Left colon (tissue), 2 donors: Measurements from ENCODE around the gene MBD4. TPM values are rescaled to one million over a fixed set of nuclear protein-coding genes. Genes with fewer than 3 reads are reported as not detected.

Experiments
- ATAC-seq: fragments of 200-7000 bp; cut with Tn5 transposase; one replicate; pipeline ENCODE4 v1.9.1; 2020; ENCODE audit warnings: mild to moderate bottlenecking, moderate library complexity
- DNase-seq, 2 donors: peaks; one replicate each; pipeline ENCODE4 v3.0.0-alpha.2; 2020
- intact Hi-C, 2 donors: fragments of 100-400 bp; cut with DNase I in 1 of 2; cut with micrococcal nuclease in 1 of 2; formaldehyde crosslinking; loops; one replicate each; pipeline versions ENCODE4 v1.11.2 to v1.14.0; 2022; cut with DNase I, micrococcal nuclease
- total RNA-seq, 2 donors: library from RNA; stranded (reverse); fragmentation: NEBNext Ultra II Directional; extraction: Animal tissue kit (Norgen Biotek cat#: 25700); gene quantifications; one replicate each; pipeline ENCODE4 v1.2.1, GENCODE V29; 2021
- donor health status: DM: no; HTN: no; CAD: no.
- donor health status: DM: yes; HTN: yes; CAD: no.

Gene MBD4
- total RNA-seq, 2 donors from 2014 or later: 21.8 to 23.6 TPM

DNA sequence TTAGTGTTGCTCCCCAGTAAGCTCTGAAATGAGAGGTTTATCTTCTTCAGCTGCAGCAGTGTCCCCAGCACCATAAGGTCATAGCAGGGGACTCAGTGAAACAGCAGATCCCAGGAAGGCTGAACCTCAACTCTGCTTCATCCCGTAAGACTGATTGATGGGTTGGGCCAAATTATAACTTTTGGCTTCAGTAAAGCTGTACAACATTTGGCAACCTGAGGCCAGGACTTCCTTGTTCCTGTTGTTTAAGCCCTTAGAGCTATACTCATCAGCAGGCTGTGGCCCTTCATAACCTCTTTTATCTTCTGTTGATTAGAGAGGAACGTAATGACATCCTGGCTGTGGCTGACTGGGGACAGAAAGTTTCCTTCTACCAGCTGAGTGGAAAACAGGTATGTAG, 29.3 kb upstream of the MBD4 start:
- intact Hi-C loops: no loop called here
- DNase-seq (peak in 1 of 2 donors; percentile 19), ATAC-seq (peak; percentile 92)

DNA sequence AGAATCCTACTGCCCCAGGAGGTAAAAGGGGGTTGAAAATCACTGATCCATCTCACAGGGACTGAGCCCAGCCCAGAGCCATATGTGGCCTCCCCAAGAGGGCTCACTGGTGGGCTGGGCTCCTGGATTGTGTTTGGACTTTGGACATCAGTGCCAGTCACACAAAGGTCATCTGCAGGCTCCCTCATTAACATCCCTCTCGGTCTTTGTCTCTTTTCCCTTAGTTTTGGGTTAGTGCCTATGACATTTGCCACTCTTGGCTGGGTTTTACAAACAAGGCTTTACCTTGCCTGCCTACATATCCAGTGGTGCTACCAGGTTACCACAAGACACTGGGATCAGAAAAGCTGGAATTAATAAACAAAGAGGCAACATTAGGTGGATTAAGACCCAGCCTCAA, 28.2 kb upstream of the MBD4 start:
- intact Hi-C loops: no loop called here
- ATAC-seq (peak; percentile 74), DNase-seq (no peak)

DNA sequence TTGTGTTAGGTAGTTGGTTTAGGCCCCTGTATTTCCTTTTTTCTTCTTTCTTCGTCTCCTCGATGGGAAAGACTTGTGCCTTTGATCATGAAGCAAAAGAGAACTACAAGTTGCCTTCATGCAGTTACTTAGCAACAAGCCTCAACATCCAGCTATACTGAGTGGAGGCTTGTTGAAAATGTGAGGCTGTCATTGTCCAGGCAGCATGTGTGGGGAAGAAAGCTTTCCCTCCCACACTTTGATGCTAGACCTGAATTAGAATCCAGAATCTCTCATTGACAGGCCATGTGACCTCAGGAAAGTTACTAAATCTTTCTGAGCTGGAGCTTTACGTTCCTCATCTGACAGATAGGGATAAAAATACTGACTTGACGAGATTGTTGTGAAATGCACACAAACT, 24.0 kb upstream of the MBD4 start:
- intact Hi-C loops: no loop called here
- no peak for DNase-seq
- no peak for ATAC-seq

DNA sequence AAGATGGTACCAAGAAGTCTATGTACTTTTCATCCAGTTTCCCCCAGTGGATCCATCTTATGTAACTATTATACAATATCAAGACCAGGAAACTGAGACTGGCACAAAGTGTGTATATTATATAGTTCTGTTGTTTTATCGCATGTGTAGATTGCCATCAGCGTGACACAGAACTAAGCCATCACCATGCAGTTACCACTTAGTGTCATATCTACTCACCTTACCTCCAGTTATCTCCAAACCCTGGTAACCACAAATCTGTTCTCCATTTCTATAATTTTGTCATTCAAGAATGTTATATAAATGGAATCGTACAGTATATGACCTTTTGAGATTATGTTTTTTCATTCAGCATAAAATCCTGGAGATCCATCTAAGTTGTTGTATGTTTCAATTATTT, 23.3 kb upstream of the MBD4 start:
- DNase-seq (no peak), ATAC-seq (no peak)
- intact Hi-C loops: no loop called here

DNA sequence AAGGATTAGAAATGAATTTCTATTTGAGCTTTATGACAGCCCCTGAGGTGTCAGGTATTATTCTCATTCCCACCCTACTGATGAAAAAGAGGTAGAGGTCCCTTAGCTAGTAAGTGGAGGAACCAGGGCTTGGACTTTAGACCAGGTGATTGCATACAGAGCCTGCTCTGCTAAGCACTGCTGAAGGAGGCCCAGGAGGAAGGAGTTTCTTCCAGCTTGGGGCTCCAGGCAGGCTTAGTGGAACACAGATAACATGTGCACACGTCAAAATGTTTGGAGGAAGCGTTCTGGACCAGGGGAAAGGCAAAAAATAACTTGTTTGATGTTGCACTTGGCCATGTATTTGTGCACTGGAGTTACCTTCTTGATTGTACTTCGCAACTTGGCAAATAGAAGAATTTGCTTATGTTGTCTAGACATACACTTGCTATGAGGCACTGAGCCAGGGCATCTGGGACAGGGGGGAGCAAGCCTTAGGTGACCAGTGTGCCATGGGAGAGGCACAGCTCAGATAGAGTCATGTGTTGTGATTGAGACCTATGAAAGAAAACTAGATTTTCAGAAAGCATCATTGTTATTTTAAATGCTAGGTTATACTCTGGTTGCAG, 22.7 kb upstream of the MBD4 start:
- ATAC-seq: peak; percentile 52
- no peak for DNase-seq
- intact Hi-C loops: no loop called here

DNA sequence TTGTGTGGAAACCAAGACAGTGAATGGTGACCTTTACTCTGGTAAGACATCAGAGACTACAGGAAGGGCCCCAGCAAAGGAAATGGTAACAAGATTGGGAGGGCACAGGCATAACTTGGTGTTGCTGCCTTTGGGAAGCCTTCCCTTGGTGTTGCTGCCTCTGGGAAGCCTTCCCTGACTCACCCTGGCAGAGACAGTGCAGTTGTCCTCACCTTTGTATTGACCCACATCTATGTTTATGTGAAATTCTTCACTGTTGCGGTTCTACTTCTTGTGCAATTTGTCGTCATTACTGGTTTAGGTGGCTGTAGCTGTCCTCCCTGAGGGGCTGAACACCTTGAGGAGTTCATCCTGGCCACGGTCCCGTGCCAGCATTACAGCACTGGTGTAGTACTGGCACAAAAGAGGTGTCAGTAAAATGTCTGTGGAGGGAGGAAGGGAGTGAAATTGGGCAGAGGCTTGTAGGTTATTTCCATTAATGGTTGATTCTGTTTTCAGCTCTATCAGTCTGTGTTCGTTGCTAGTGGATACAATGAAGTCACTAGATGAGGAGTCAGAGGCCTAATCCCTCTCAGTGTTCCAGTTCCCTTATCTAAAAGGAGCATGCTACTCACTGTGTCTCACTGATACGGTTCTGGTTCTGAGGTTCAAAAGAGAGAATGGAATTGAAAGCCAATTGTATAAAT, 21.9 kb upstream of the MBD4 start:
- intact Hi-C loops: no loop called here
- no peak for ATAC-seq
- DNase-seq: no peak

DNA sequence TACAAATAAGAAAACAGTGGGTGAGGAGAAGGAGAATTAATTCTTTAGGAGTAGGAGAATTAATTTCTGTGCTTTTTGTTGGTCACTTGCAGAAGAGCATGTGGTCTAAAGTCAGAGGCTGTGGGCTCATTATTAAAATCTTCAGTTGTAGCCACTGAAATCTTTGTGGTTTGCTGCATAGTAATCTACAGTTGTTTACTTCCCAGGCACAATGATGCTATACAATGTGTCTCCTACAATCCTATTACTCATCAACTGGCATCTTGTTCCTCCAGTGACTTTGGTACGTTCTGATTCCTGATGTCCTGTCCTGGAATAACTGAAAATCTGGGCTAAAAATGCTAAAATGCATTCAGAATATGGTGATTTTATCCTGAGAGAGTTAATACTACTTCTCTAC, 21.3 kb upstream of the MBD4 start:
- no peak for DNase-seq

DNA sequence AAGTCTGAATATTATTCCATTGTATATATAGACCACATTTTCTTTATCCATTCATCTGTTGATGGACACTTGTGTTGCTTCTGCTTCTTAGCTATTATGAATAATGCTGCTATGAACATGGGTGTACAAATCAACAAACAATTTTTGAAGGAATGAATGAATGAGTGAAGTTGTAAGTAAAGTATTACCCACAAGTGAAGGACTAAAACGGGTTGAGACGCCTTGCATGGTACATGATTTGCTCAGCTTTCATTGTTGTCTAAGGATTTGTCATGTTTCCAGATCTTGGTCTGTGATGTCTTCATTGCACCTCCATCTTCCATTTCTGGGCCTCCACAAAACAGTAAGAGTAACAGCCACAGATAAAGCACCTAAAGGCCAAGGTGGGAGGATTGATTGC, 20.8 kb upstream of the MBD4 start:
- DNase-seq (no peak), ATAC-seq (no peak)
- intact Hi-C loops: no loop called here

More for the DNA sequence above, 21.3 kb upstream of the MBD4 start:
- no peak for ATAC-seq
- intact Hi-C loops: no loop called here

DNA sequence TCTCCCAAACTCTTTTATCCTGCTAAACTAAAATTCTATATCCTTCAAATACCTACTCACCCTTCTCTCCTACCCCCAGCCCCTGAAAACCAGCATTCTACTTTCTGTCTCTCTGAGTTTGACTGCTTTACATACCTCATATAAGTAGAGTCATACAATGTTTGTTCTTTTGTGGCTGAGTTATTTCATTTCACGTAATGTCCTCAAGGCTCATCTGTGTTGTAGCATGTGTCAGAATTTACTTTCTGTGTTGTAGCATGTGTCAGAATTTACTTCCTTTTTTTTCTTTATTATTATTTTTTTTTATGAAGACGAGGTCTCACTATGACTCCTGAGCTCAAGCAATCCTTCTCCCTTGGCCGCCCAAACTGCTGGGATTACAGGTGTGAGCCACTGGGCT, 20.4 kb upstream of the MBD4 start:
- intact Hi-C loops: no loop called here
- no peak for DNase-seq
- ATAC-seq: no peak

DNA sequence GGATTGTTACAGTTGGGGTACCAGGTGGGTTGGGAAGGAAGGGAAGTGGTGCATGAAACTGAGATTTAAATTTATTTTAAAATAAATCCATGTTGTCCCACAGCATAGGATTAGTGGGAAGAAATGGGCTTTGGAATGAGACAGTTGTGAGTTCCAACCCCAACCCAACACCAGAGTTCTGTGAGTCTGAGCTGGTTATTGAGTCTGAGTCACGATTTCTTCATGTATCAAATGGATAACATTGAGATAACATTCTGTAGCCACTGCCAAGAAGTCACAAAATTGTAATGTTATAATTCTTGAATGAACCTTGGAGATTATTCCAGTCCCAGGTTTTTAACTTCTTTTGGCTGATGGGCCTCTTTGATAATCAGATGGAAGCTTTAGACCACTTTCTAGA, 14.0 kb upstream of the MBD4 start:
- intact Hi-C loops: no loop called here
- DNase-seq (no peak), ATAC-seq (no peak)

DNA sequence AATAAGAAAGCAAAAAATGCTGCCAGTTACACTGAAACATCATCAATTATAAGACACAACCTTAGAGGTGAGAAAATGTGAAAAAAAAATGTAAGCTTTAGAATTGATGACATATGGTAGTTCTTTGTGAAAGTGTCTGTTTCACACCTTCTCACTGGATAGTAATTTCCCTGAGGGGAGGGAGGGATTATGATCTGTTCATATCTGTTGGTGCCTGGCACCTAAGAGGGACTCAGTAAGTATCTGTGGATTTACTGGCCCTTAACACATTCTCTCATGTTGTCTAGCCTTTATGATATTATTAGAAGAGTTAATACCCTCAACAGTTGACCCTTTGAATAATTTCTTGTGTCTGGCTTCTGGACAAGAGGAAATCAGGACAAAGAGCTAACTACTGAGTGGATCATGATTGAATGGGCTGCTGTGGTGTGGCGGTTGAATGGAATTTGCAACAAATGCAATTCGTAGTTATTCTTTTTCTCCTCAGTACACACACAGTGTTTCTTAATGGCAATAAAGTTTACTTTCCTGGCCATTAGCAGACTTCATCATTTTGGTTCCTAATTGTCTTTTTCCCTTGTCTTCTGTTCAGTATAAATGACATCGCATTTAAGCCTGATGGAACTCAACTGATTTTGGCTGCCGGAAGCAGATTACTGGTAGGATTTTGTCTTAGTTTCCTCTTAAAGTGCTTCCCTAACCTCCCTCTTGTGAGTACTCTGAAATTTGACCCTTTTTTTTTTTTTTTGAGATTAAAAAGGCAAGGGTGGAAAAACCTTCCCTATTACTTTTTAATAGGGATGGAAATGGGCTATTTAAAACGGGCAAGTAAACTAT, 9.7 kb upstream of the MBD4 start:
- intact Hi-C loops: no loop called here
- DNase-seq: no peak
- ATAC-seq: no peak

DNA sequence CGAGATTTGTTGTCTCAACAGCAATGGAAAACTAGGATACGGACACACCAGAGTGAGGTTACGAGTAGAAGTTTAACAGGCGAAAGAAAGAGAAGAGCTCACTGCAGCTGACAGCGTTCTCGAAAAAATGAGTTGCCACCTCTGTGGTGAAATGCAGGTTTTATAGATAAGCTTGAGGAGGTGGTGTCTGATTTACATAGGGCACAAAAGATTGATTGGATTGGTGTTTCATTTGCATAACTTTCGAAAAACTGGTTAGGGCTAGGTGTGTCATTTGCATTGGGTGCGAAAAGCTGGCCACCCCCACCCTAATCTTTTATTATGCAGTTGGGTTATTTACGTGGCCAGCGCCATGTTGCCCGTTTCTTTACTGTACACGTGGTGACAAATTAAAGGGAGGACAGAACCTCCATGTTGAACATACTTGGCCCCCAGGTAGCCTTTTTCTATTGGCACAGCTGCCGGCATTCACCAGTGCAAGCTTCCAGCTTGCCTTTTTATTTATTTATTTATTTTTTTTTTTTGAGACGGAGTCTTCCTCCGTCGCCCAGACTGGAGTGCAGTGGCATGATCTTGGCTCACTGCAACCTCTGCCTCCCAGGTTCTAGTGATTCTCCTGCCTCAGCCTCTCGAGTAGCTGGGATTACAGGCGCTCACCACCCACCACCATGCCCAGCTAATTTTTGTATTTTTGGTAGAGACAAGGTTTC, 8.6 kb upstream of the MBD4 start:
- no peak for DNase-seq
- no peak for ATAC-seq
- intact Hi-C loops: no loop called here

DNA sequence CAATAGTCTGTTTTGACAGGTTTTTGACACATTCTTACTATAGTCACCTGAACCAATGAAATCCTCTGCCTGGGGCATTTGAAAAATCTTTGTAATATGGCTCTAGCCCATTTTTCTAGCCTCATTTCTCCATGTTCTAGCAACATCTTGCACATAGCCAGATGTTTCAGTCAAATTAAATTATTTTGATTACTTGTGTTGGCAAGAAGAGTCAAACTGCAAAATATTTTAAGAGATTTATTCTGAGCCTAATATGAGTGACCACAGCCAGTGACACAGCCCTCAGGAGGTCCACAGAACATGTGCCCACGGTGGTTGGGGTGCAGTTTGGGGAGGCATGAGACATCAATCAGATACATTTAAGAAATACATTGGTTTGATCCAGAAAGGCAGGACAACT, 7.2 kb upstream of the MBD4 start:
- intact Hi-C loops: no loop called here
- no peak for ATAC-seq
- no peak for DNase-seq

DNA sequence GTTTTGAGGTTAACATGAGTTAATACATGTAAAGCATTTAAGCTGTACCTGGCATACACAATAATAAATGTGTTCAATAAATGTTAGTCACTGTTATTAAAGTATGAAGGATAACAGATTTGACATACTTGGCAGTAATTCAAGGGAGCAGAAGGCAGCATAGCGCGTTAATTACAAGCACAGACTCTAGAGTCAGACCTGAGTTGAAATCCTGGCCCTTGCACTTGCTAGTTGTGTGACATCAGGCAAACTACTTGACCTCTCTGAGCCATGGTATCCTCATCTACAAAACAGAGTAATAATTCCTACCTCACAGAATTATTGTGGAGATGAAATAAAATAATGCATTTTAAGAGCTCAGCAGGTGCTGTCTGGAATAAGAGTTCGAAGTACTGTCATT, 5.7 kb upstream of the MBD4 start:
- ATAC-seq (no peak), DNase-seq (no peak)
- intact Hi-C loops: no loop called here

DNA sequence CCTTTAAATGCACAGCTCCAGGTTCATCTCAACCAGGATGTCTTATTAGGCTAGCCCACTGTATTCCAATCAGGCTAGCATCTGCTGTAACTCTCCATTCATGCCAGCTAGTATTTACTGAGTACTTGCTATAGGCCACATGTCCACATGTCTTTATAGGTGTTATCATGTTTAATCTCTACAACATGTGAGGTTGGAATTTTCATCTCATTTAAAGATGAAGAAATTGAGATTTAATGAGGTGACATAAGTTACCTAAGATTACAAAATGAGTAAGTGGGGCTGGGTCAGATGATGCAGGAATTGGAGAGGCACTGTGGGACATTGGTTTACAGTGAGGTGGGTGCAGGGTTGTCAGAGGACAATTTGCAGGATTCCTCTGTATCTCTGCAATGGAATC, 3.2 kb upstream of the MBD4 start:
- DNase-seq (no peak), ATAC-seq (no peak)
- intact Hi-C loops: no loop called here

DNA sequence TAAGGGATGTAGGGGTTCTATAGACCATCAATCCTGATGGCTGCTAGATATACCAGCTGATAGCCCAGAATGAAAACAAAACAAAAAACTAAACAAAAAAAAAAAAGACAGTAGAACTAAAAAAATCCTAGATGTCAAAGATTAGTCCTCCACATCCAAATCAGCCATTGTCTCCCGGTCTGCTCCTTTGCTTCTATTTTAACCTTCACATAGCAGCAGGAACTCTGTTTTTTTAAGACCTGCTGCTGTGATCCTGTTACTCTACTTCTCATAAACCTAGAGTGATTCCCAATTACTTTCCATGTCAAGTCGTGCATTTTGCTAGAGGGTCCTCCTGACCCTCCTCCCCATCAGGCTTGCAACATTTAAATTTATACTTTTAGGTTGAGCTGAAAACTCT, 2.7 kb upstream of the MBD4 start:
- intact Hi-C loops: no loop called here
- DNase-seq (no peak), ATAC-seq (no peak)

DNA sequence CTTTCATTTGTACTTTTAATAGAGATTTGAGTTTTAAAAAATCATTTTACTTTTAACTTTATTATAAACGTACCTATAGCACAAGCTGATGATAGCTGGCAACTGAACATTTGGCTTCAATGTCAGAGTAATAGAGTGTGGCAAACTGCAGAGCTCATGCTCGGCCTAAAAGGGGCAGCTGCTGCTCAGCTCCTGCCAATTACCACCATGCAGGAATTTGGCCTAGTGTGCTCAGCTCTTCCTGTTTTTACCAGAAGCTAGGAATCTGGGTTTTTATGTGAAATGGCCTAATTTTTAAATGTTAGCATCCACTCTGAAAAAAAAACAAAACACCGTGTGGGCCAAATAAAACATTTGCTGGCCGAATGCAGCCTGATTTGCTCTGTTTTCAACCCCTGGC, 2.0 kb upstream of the MBD4 start:
- ATAC-seq: no peak
- no peak for DNase-seq
- intact Hi-C loops: no loop called here

DNA sequence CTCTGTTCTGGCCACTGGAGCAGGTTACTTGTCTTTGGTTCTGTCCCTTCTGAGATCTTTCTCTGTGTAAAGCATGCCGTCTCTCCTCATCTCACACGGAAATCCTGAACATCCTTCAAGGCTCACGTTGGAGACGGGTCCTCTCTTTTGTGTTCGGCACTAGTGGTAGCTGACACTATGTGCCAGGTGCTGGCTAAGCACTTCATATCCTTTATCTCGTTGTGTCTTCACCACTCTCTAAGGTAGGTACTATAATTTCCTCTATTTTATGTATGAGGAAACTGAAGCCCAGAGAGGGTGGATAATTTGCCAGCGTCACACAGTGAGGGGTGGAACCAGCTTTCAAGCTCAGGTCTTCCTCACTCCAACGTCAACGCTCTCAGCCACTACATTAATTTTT, 1.5 kb upstream of the MBD4 start:
- no peak for DNase-seq
- no peak for ATAC-seq
- intact Hi-C loops: no loop called here

DNA sequence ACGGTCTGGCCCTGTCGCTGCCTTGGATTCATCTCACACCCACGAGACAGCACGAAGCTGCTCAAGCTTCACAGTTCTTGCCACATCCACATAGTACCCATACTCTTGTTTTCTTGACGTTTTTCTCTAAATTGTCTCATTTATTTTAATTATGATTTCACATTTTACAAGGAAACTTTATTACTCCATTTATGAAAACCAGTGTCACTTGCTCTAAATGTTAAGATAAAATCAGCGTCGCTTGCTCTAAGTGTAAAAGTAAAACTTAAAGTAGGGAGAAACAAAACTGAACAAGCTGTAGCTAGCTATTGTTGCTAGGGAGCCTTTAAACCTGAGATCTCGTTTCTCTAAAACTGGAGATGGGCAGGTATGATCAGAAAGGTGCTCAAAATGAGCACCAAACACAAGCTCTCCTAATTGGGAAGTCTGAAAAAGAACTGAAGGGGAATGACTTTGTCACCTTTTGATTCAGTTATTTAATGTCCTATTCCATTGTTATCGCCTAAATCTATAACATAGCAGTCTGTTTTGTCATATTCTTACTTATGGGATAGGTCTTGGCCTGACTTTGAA, 956 bp upstream of the MBD4 start:
- DNase-seq: no peak
- ATAC-seq: no peak
- intact Hi-C loops: no loop called here
